ENCODE measurements around the gene SORBS1.

DNA sequence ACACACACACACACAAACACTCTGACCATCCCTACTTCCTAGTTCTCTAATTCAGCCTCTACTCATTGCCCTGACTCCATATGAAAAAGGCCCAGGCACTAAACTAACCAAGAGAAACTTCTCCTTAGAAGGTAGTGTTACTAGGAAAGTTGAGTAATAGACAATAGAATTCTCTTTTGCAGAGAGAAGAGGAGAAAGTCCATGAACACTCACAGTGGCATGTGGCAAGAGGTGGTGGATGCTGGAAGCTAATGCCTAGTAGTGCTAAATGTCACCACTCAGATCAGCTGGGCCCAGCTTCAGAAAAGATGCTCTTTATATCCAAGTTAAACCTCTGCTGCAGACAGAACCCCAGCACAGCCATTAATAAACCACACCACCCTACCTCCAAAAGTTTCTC is 58.2 kb downstream of the SORBS1 start:
- TF ChIP-seq, protein P1, sequence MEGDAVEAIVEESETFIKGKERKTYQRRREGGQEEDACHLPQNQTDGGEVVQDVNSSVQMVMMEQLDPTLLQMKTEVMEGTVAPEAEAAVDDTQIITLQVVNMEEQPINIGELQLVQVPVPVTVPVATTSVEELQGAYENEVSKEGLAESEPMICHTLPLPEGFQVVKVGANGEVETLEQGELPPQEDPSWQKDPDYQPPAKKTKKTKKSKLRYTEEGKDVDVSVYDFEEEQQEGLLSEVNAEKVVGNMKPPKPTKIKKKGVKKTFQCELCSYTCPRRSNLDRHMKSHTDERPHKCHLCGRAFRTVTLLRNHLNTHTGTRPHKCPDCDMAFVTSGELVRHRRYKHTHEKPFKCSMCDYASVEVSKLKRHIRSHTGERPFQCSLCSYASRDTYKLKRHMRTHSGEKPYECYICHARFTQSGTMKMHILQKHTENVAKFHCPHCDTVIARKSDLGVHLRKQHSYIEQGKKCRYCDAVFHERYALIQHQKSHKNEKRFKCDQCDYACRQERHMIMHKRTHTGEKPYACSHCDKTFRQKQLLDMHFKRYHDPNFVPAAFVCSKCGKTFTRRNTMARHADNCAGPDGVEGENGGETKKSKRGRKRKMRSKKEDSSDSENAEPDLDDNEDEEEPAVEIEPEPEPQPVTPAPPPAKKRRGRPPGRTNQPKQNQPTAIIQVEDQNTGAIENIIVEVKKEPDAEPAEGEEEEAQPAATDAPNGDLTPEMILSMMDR (IDR thresholded peaks at IDR 0.05; ENCODE audit: low read depth, low read length, missing input control), result no peak
- peak; percentile 77 for TF ChIP-seq YY1 (IDR thresholded peaks at IDR 0.05)
- TF ChIP-seq, protein P2, sequence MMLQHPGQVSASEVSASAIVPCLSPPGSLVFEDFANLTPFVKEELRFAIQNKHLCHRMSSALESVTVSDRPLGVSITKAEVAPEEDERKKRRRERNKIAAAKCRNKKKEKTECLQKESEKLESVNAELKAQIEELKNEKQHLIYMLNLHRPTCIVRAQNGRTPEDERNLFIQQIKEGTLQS (IDR thresholded peaks at IDR 0.05), result no peak

Data from liver (tissue), 3 donors.